Activated T-helper 2 cell treated with anti-CD3 and anti-CD28 coated beads, Interferon-gamma antibody, Interleukin-2, Interleukin-4, amounts not matched to agents 10 μg/mL and 5 μg/mL and 100 μg/mL, durations not matched to agents 14 hours and 24 hours and 36 hours (primary cell): Measurements from ENCODE around the gene UBE2V1. TPM values are rescaled to one million over a fixed set of nuclear protein-coding genes. Genes with fewer than 3 reads are reported as not detected.

Experiments used
- DNase-seq: peaks from one replicate; pipeline ENCODE4 v3.0.0; 2021; ENCODE audit warnings: low spot score
- H3K27ac Mint-ChIP-seq: one replicate; pipeline ENCODE4 v1.8.0; 2021; ENCODE audit warnings: mixed read lengths
- H3K27me3 Mint-ChIP-seq: one replicate; pipeline ENCODE4 v1.8.0; 2021; ENCODE audit warnings: low read depth, mixed read lengths
- H3K36me3 Mint-ChIP-seq: one replicate; pipeline ENCODE4 v1.8.0; 2021; ENCODE audit warnings: low read depth, mixed read lengths
- H3K4me1 Mint-ChIP-seq: one replicate; pipeline ENCODE4 v1.8.0; 2021; ENCODE audit warnings: low read depth, mixed read lengths
- H3K4me3 Mint-ChIP-seq: one replicate; pipeline ENCODE4 v1.8.0; 2021; ENCODE audit warnings: low read depth, mild to moderate bottlenecking, moderate library complexity, mixed read lengths
- H3K9me3 Mint-ChIP-seq: one replicate; pipeline ENCODE4 v1.8.0; 2021; ENCODE audit warnings: mixed read lengths
- intact Hi-C: fragments of 100-400 bp; cut with micrococcal nuclease; formaldehyde crosslinking; loops from one replicate; pipeline ENCODE4 v1.15.1; 2023
- total RNA-seq: library from RNA; stranded (reverse); gene quantifications from 2 replicates; pipeline ENCODE4 v1.2.3, GENCODE V29; 2022

Gene UBE2V1
- total RNA-seq, 1 donor from 2014 or later = 174 TPM

- intact Hi-C loops = no loop called here
- H3K27ac Mint-ChIP-seq = no peak overlapping the region
- no peaks in the 10 kb centered on the region for H3K4me1 Mint-ChIP-seq
- H3K27me3 Mint-ChIP-seq = no peaks in the 10 kb centered on the region
- H3K4me3 Mint-ChIP-seq = no peak overlapping the region
- DNase-seq = no peak
- no peaks in the 10 kb centered on the region for H3K36me3 Mint-ChIP-seq
- no peaks in the 10 kb centered on the region for H3K9me3 Mint-ChIP-seq
Observed at GRCh38 chr20:50057714-50058053, 55.3 kb downstream of the UBE2V1 start.

- no peak overlapping the region for H3K4me3 Mint-ChIP-seq
- H3K27me3 Mint-ChIP-seq = no peaks in the 10 kb centered on the region
- H3K27ac Mint-ChIP-seq = no peak overlapping the region
- H3K4me1 Mint-ChIP-seq = no peaks in the 10 kb centered on the region
- no peak for DNase-seq
- H3K9me3 Mint-ChIP-seq = no peaks in the 10 kb centered on the region
- no peaks in the 10 kb centered on the region for H3K36me3 Mint-ChIP-seq
- intact Hi-C loops = no loop called here
Observed at GRCh38 chr20:50056951-50057713, 55.8 kb downstream of the UBE2V1 start.

GRCh38 chr20:50056408-50056926 lies 56.5 kb downstream of the UBE2V1 start:
- no peaks in the 10 kb centered on the region for H3K27me3 Mint-ChIP-seq
- H3K36me3 Mint-ChIP-seq = no peaks in the 10 kb centered on the region
- no peaks in the 10 kb centered on the region for H3K9me3 Mint-ChIP-seq
- DNase-seq = no peak
- no peaks in the 10 kb centered on the region for H3K4me1 Mint-ChIP-seq
- H3K27ac Mint-ChIP-seq = no peak overlapping the region
- intact Hi-C loops = no loop called here
- no peak overlapping the region for H3K4me3 Mint-ChIP-seq

- no peaks in the 10 kb centered on the region for H3K36me3 Mint-ChIP-seq
- H3K9me3 Mint-ChIP-seq = no peaks in the 10 kb centered on the region
- no peaks in the 10 kb centered on the region for H3K27me3 Mint-ChIP-seq
- intact Hi-C loops = no loop called here
- no peak overlapping the region for H3K4me3 Mint-ChIP-seq
- no peaks in the 10 kb centered on the region for H3K4me1 Mint-ChIP-seq
- H3K27ac Mint-ChIP-seq = no peak overlapping the region
- no peak for DNase-seq
Observed at GRCh38 chr20:50055524-50056083, 57.3 kb downstream of the UBE2V1 start.

- Mint-ChIP-seq H3K27me3 (no peaks in the 10 kb centered on the region), H3K4me3 (no peak overlapping the region), H3K9me3 (no peaks in the 10 kb centered on the region), H3K4me1 (no peaks in the 10 kb centered on the region), H3K27ac (no peak overlapping the region), H3K36me3 (no peaks in the 10 kb centered on the region)
- intact Hi-C loops = no loop called here
- no peak for DNase-seq
Observed at GRCh38 chr20:50054626-50055511, 58.1 kb downstream of the UBE2V1 start.

GRCh38 chr20:50054231-50054547 lies 58.8 kb downstream of the UBE2V1 start:
- intact Hi-C loops = no loop called here
- H3K4me1 Mint-ChIP-seq = no peaks in the 10 kb centered on the region
- no peak for DNase-seq
- no peak overlapping the region for H3K4me3 Mint-ChIP-seq
- no peaks in the 10 kb centered on the region for H3K27me3 Mint-ChIP-seq
- no peak overlapping the region for H3K27ac Mint-ChIP-seq
- no peaks in the 10 kb centered on the region for H3K9me3 Mint-ChIP-seq
- H3K36me3 Mint-ChIP-seq = no peaks in the 10 kb centered on the region

- intact Hi-C loops = no loop called here
- H3K36me3 Mint-ChIP-seq = no peaks in the 10 kb centered on the region
- no peaks in the 10 kb centered on the region for H3K9me3 Mint-ChIP-seq
- no peak overlapping the region for H3K27ac Mint-ChIP-seq
- no peak overlapping the region for H3K4me3 Mint-ChIP-seq
- H3K27me3 Mint-ChIP-seq = peaks cover 4% of the 10 kb centered on the region
- peaks cover 5% of the 10 kb centered on the region for H3K4me1 Mint-ChIP-seq
- DNase-seq = no peak
Observed at GRCh38 chr20:50053362-50054230, 59.4 kb downstream of the UBE2V1 start.

- Mint-ChIP-seq H3K9me3 (no peaks in the 10 kb centered on the region), H3K27ac (no peak overlapping the region), H3K27me3 (peaks cover 8% of the 10 kb centered on the region), H3K4me1 (peaks cover 9% of the 10 kb centered on the region), H3K36me3 (no peaks in the 10 kb centered on the region), H3K4me3 (no peak overlapping the region)
- no peak for DNase-seq
- intact Hi-C loops = no loop called here
Observed at GRCh38 chr20:50052550-50053361, 60.2 kb downstream of the UBE2V1 start.

GRCh38 chr20:50050660-50051308 lies 62.2 kb downstream of the UBE2V1 start:
- H3K9me3 Mint-ChIP-seq = no peaks in the 10 kb centered on the region
- no peak overlapping the region for H3K27ac Mint-ChIP-seq
- no peak overlapping the region for H3K4me3 Mint-ChIP-seq
- peaks cover 10% of the 10 kb centered on the region for H3K27me3 Mint-ChIP-seq
- no peak for DNase-seq
- no peaks in the 10 kb centered on the region for H3K36me3 Mint-ChIP-seq
- peaks cover 11% of the 10 kb centered on the region for H3K4me1 Mint-ChIP-seq
- intact Hi-C loops = no loop called here

GRCh38 chr20:50050214-50050613 lies 62.7 kb downstream of the UBE2V1 start:
- H3K27me3 Mint-ChIP-seq = peaks cover 10% of the 10 kb centered on the region
- no peaks in the 10 kb centered on the region for H3K9me3 Mint-ChIP-seq
- no peak for DNase-seq
- intact Hi-C loops = no loop called here
- H3K4me1 Mint-ChIP-seq = peaks cover 11% of the 10 kb centered on the region
- H3K36me3 Mint-ChIP-seq = no peaks in the 10 kb centered on the region
- H3K4me3 Mint-ChIP-seq = no peak overlapping the region
- no peak overlapping the region for H3K27ac Mint-ChIP-seq

GRCh38 chr20:50049442-50050026 lies 63.4 kb downstream of the UBE2V1 start:
- DNase-seq = no peak
- no peak overlapping the region for H3K4me3 Mint-ChIP-seq
- H3K27ac Mint-ChIP-seq = no peak overlapping the region
- intact Hi-C loops = no loop called here
- H3K9me3 Mint-ChIP-seq = no peaks in the 10 kb centered on the region
- peaks cover 10% of the 10 kb centered on the region for H3K27me3 Mint-ChIP-seq
- no peaks in the 10 kb centered on the region for H3K36me3 Mint-ChIP-seq
- peaks cover 11% of the 10 kb centered on the region for H3K4me1 Mint-ChIP-seq
